A172 (cell line): ENCODE results near the gene CCDC120. TPM values are rescaled to one million over a fixed set of nuclear protein-coding genes. Genes with fewer than 3 reads are reported as not detected.

ENCODE experiments used
- DNase-seq: peaks from one replicate; pipeline ENCODE4 v3.0.0-alpha.2; 2015; ENCODE audit warnings: low spot score
- total RNA-seq: library from RNA; depleted of rRNA; stranded (reverse); fragments of >200 nt; shearing (Covaris generic); gene quantifications from 2 replicates; pipeline ENCODE4 v1.2.3, GENCODE V29; 2014; rRNA removed

The CCDC120 gene
- total RNA-seq, 1 experiment from 2014 or later: not detected

DNA sequence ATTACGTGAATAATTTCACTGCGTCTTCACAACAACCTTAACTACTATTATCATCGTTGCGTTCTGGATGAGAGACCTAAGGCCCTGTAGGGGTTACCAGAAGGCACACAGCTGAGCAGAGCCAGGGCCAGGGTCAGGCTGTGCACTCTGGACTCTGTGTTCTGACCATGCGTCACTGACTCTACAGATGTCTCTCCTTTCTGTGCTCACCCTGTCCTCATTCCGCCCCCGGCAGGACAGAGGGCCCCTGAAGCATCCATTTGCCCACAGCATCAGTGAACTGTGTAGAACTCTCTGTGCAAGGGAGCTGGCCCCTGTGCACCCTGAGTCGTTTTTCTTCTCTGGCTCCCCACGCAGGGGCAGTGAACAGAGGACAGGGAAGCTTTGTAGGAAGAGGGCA, 43.4 kb downstream of the CCDC120 start:
- no peak for DNase-seq

DNA sequence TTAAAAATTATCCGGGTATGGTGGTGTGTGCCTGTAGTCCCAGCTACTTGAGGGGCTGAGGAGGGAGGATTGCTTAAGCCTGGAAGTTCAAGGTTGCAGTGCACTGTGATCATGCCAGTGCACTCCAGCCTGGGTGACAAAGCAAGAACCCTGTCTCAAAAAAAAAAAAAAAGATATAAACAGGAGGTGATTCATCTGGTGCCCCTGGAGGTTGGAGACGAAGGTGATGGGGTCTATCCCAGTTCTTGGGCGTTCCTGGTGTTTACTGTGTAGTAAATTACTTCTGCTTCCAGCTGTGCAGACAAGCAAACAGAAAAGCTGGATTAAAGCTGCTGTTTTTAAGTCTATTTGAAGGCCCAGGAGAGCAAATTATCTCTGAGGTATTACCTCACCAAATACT, 44.8 kb downstream of the CCDC120 start:
- no peak for DNase-seq

DNA sequence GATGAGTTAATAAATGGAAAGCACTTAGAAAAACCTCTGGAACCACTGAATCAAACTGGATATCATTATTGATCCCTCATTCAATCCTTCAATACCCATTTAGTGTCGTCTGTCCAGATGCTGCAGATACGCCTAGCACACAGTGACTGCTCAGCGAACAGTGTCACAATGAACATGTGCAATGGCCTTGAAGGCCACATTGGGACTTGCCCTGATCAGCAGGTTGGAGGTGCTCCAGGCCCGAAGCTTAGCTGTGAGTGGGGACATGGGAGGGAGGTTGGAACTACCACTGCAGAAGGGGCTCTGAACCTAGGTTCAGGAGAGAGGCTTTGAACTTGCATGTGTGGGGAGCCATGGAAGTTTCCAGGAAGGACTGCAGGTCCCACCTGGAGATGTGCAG, 47.5 kb downstream of the CCDC120 start:
- DNase-seq: no peak

DNA sequence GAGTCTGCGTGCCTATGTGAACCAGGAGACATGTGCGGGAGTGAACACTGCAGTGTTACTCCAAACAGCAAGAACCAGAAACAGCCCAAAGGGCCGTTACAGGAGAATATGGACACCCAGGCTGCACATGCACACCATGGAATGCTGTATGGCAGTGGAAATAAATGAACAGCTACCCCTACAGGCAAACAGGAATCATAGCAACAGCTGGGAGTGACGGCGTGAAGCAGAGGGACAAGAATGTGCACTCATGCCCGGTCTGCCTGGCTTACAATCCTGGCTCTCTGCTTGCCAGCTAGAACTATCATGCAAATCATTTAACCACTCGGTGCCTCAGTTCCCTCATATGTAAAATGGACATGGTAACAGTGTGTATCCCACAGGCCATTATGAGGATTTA, 48.1 kb downstream of the CCDC120 start:
- peak; percentile 14 for DNase-seq

DNA sequence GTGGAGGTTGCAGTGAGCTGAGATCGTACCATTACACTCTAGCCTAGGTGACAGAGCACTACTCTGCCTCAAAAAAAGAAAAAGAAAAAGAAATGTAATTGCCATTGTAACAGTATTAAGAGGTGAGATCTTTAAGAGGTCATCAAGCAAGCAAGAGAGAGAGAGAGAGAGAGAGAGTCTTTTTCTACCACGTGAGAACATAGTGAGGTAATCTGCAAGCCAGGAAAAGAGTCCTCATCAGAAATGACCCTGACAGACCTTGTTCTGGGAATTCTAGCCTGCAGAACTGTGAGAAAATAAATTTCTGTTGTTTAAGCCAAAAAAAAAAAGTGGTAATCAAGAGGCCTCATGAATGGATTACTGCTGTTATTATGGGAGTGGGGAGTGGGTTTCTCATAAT, 49.8 kb downstream of the CCDC120 start:
- DNase-seq: no peak

DNA sequence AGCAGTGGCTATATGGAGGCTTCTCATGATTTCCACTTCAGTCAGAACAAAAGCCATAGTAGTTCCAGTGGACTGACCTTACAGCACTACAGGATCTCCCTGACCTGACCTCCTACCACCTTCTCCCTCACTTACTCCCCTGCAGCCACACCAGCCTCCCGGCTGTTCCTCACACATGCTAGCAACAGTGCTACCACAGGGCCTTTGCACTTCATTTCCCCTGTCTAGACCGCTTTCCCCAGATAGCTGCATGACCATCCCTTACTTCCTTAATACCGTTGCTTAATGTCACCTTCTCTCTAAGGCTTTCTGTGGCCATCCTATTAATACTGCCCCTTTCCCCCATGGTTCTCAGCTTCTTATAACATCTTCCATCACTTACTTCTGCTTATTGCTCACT, 51.6 kb downstream of the CCDC120 start:
- DNase-seq: no peak

DNA sequence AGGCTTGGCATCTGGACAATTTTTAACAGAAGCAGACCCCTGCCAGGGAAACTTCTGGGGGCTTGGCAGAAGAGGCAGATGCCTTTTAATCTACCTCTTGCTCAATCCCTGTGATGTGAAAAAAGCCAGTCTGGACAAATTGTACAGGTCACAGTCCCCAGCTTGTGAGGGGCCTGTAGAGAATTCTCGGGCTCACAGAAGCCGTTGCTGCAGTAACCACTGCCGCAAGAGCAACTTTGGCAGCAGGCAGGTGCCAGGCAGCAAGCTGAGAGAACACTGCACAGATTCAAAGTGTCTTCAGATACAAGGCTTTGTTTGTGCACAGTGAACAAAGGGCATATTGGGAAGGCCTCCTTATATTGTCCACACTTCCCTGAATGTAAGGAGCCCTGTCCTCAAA, 53.0 kb downstream of the CCDC120 start:
- no peak for DNase-seq

DNA sequence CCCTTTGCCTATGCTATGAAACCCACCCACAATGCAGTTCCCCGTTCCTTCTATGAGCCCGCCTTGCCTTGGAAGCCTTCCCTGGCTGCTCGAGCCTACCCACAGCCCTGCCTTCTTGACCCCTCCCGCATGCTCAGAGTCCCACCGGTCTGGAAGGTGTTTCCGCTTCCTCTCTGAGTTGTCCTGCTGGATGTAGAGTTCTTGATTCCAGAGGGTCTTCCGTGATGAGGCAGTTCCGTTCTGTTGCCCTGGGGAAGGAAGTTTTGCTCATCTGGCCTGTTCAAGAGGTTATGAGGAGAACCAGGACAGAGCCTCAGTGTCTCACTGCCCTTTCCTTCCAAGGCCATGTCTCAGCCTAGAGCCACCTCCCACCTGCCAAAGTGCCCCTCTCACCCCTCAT, 57.3 kb downstream of the CCDC120 start:
- DNase-seq: no peak

DNA sequence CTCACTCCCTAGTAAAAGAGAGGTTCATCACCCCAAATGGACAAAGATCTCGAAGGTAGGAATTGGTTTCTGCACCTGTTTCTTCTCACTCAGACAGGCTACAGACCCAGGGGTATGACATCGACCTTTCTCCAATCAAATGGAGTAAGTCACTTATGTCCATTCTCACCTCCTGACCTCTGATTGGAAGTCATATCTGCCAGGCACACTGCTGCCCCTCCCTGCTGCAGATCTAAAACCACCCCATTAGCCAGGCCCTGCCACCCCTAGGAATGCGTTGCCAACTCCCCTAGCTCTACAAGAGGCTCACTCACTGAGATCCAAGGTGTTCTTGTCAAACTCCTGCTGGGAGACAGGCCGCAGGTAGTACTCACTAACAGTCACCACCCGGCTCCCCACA, 57.9 kb downstream of the CCDC120 start:
- DNase-seq: no peak

DNA sequence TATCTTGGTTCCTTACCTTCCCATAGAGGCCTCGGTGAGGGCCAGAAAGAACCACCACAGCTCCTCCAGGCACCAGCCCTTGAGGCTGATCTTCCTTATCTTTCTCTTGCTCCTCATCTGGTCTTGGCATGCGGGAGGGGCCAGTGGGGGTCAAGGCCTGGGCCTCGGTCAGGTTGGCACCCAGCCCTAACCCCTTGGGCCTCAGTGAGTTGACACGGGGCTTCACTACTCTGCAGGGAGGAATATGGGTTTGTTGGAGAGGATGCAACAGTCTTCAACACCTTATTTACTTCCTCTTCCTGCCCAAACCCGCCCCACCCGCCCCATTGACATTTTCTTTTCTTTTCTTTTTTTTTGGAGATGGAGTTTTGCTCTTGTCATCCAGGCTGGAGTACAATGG, 58.8 kb downstream of the CCDC120 start:
- no peak for DNase-seq

Other genes starting within 250 kb of the CCDC120 start
- not detected in 2 replicates for gene ERAS, start 232.5 kb upstream of the CCDC120 start, total RNA-seq
- gene PCSK1N, start 223.4 kb upstream of the CCDC120 start, total RNA-seq: 15.3 and 16.5 TPM in 2 replicates
- gene TIMM17B, start 161.2 kb upstream of the CCDC120 start, total RNA-seq: 67.2 and 73.1 TPM in 2 replicates
- 57.4 and 59.2 TPM in 2 replicates for gene PQBP1, start 161.1 kb upstream of the CCDC120 start, total RNA-seq
- 18.9 and 32.6 TPM in 2 replicates for gene SLC35A2, start 147.4 kb upstream of the CCDC120 start, total RNA-seq
- 0.59 and 0.74 TPM in 2 replicates for gene PIM2, start 140.0 kb upstream of the CCDC120 start, total RNA-seq
- 26.4 and 31.5 TPM in 2 replicates for gene OTUD5, start 101.4 kb upstream of the CCDC120 start, total RNA-seq
- 0.67 and 0.91 TPM in 2 replicates for gene KCND1, start 87.2 kb upstream of the CCDC120 start, total RNA-seq
- 15.9 and 18.3 TPM in 2 replicates for gene GRIPAP1, start 56.7 kb upstream of the CCDC120 start, total RNA-seq
- gene TFE3, start 15.6 kb upstream of the CCDC120 start, total RNA-seq: 49.8 and 64.1 TPM in 2 replicates
- gene PRAF2, start 15.0 kb downstream of the CCDC120 start, total RNA-seq: 11.7 and 12.6 TPM in 2 replicates
- gene WDR45, start 20.9 kb downstream of the CCDC120 start, total RNA-seq: 47.5 and 64.6 TPM in 2 replicates
- gene GPKOW, start 64.7 kb downstream of the CCDC120 start, total RNA-seq: 41.9 and 42.4 TPM in 2 replicates
- gene MAGIX, start 103.8 kb downstream of the CCDC120 start, total RNA-seq: 0.36 and 1.8 TPM in 2 replicates
- gene PLP2, start 112.9 kb downstream of the CCDC120 start, total RNA-seq: 70.3 and 80.8 TPM in 2 replicates
- 2.8 and 2.9 TPM in 2 replicates for gene PRICKLE3, start 127.4 kb downstream of the CCDC120 start, total RNA-seq
- gene SYP, start 141.2 kb downstream of the CCDC120 start, total RNA-seq: 0.05 and 0.48 TPM in 2 replicates
- not detected in 2 replicates for gene CACNA1F, start 174.3 kb downstream of the CCDC120 start, total RNA-seq
- 15.0 and 16.8 TPM in 2 replicates for gene CCDC22, start 176.5 kb downstream of the CCDC120 start, total RNA-seq
- not detected in 2 replicates for gene FOXP3, start 205.7 kb downstream of the CCDC120 start, total RNA-seq
- 8.0 and 11.1 TPM in 2 replicates for gene PPP1R3F, start 210.8 kb downstream of the CCDC120 start, total RNA-seq
- not detected in 2 replicates for gene GAGE10, start 244.6 kb downstream of the CCDC120 start, total RNA-seq